ACC112 (cell line): Measurements from ENCODE around the gene RPTOR.
A peak's percentile ranks its signal among the peaks of the same experiment; 100 is the strongest.
"Not testable (repeated sequence)": the region's sequence is repeated elsewhere in the genome, so short reads cannot be mapped to it uniquely, and the experiment has no call there.

ENCODE experiments used
- H2AFZ ChIP-seq: fragments of 200-600 bp; sonication (generic); one replicate; pipeline ENCODE4 v1.6.0; 2017; ENCODE audit warnings: antibody characterized with exemption, low read length; ENCODE audit not compliant: unreplicated experiment
- H3K27ac ChIP-seq: fragments of 200-600 bp; sonication (generic); 2 replicates; pipeline ENCODE4 v1.5.1; 2014; ENCODE audit warnings: low read depth, mild to moderate bottlenecking, antibody characterized with exemption, low read length, moderate library complexity
- H3K27me3 ChIP-seq: fragments of 200-600 bp; sonication (generic); 2 replicates; pipeline ENCODE4 v1.6.1; 2014; ENCODE audit warnings: mild to moderate bottlenecking, antibody characterized with exemption, low read length, moderate library complexity, mixed read lengths; ENCODE audit not compliant: insufficient read depth
- H3K36me3 ChIP-seq: fragments of 200-600 bp; sonication (generic); 2 replicates; pipeline ENCODE4 v1.6.1; 2016; ENCODE audit warnings: mild to moderate bottlenecking, antibody characterized with exemption, low read length, moderate library complexity, mixed read lengths; ENCODE audit not compliant: insufficient read depth
- H3K4me1 ChIP-seq: fragments of 200-600 bp; sonication (generic); one replicate; pipeline ENCODE4 v1.6.1; 2016; ENCODE audit warnings: low read length, mixed read lengths; ENCODE audit not compliant: insufficient read depth, unreplicated experiment, control insufficient read depth
- H3K4me3 ChIP-seq: fragments of 200-600 bp; sonication (generic); 2 replicates; pipeline ENCODE4 v1.5.1; 2014; ENCODE audit warnings: mild to moderate bottlenecking, low read depth, low read length
- H3K79me2 ChIP-seq: fragments of 200-600 bp; sonication (generic); one replicate; pipeline ENCODE4 v1.6.0; 2016; ENCODE audit warnings: low read length; ENCODE audit not compliant: control insufficient read depth, unreplicated experiment, insufficient read depth

Gene RPTOR

DNA sequence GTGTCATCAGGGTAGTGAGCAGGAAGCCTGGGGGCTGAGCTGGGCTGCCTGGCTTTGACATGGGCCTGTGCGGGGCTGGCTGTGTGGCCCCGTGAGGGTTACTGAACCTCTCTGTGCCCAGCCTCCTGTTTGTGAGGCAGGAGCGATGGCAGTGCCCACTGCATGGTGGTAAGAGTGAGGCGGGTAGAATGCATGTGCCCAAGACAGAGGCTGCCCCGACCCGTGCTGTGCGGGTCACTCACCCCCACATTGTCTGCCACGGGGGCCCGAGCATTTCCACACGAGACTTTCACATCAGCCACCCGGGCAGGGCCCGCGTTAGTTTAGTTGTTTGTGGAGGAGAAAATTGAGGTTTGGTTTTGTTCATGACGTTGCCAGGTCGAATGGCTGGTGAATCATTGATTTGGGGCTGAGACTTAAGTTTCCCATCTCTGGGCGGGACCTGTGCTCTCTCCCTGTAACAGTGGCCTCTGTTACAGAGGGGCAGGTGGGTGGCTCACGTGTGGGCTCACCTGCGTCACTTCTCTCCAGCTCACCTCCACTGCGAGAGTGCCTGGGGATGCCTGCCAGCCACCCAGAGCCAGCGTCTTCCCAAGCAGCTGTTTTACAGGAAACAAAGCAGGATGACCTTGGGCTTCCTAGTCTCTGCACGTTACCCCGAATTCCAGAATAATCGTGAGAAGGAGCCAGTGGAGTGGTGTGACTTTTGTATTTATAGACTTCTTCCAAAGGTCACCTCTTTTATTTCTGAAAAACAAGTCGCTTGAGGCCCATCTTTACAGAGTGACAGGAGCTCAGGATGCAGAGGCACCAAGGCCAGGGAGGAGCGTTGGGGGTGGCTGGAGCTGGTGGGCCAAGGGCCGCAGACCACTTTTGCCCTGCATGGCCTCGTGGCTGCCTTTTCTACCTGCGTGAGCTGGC, 150.6 kb downstream of the RPTOR start:
- no peaks in the 10 kb centered on the region for H3K27me3 ChIP-seq
- H3K36me3 ChIP-seq, result no peaks in the 10 kb centered on the region
- no peak overlapping the region for H3K27ac ChIP-seq
- no peak overlapping the region for H2AFZ ChIP-seq
- H3K4me1 ChIP-seq, result no peaks in the 10 kb centered on the region
- H3K79me2 ChIP-seq, result peaks cover 60% of the 10 kb centered on the region
- no peak overlapping the region for H3K4me3 ChIP-seq

DNA sequence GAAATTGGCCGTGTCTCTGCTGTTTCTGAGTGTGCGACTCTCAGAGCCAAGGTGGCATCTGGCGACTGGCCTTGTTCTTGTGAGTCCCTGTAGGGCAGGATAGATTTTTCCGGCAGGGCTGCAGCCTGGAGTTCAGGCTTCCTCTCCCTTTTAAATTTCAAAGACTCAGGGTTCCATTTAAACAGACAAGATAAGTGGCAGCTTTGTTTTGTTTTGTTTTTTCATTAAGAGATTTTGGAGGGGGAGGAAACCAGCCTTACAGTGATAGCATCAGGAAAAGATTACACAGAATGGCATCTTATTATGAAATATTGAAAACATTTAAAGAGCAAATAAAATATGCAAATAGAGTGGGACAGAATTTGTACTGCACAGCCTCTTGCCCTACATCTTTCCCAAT, 151.3 kb downstream of the RPTOR start:
- Histone ChIP-seq H3K27me3 (no peaks in the 10 kb centered on the region), H3K4me3 (no peak overlapping the region), H3K79me2 (peaks cover 63% of the 10 kb centered on the region), H3K4me1 (no peaks in the 10 kb centered on the region), H3K27ac (no peak overlapping the region), H3K36me3 (no peaks in the 10 kb centered on the region), H2AFZ (no peak overlapping the region)

DNA sequence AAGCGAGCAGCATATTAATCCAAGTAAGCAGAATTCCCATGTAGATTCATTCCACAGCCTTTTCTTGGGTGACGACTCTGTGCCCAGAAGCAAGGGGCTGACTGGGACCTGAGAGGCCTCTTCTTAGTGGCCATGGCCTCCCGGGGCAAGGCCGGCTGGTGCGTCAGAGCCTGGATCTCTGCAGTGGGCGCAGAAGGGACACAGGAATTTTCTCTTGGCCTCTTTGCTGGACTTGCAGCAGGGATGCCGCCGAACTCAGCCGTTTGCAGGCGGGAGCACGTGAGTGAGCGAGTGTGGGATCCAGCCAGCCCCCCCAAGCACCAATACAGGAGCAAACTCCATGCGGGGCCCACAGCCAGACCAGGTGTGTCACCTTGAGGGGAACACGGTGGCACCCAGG, 151.8 kb downstream of the RPTOR start:
- peaks cover 65% of the 10 kb centered on the region for H3K79me2 ChIP-seq
- no peaks in the 10 kb centered on the region for H3K36me3 ChIP-seq
- no peak overlapping the region for H2AFZ ChIP-seq
- no peak overlapping the region for H3K4me3 ChIP-seq
- no peaks in the 10 kb centered on the region for H3K27me3 ChIP-seq
- no peaks in the 10 kb centered on the region for H3K4me1 ChIP-seq
- no peak overlapping the region for H3K27ac ChIP-seq

DNA sequence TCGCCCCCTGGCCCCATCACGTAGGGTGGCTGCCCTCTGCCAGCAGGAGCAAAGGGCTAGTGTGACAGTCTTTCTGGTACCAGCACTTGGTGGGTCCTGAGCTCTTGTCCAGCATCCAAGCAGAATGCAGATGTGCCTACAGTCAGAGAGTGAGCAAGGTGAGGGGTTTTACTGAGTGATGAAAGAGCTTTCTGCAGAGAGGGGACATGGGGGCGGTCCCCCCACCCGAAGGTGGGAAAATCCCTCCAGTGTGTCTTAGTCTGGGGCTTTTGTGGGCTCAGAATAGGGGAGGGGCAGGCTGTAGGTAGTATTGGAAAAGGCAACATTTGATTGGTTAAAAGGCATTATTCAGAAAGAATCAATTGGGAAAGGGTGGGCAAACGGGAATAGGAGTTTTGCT, 152.3 kb downstream of the RPTOR start:
- Histone ChIP-seq H3K27me3 (no peaks in the 10 kb centered on the region), H3K36me3 (no peaks in the 10 kb centered on the region), H3K27ac (no peak overlapping the region), H3K4me1 (no peaks in the 10 kb centered on the region), H3K4me3 (no peak overlapping the region), H2AFZ (no peak overlapping the region), H3K79me2 (peaks cover 66% of the 10 kb centered on the region)

DNA sequence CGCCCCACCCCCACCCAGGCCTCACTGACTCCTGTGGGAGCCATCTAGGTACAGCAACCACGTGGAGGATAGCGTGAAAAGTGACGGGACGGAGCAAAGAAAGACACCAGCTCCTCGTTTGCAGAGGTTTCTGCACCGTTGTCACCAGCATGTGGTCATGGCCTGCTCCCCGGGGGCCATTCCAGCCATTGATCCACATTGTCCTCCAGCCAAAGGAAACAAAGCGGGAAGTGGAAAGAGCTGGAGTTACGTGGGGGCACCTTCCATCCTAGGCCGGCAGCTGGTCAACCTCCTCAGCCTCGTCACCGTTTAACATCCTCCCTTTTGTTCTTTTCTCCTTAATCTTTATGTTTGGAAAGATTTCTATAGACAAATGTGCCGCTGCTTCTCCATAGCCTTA, 153.7 kb downstream of the RPTOR start:
- peaks cover 66% of the 10 kb centered on the region for H3K79me2 ChIP-seq
- no peak overlapping the region for H3K4me3 ChIP-seq
- no peaks in the 10 kb centered on the region for H3K36me3 ChIP-seq
- no peak overlapping the region for H2AFZ ChIP-seq
- no peaks in the 10 kb centered on the region for H3K27me3 ChIP-seq
- H3K27ac ChIP-seq, result no peak overlapping the region
- no peaks in the 10 kb centered on the region for H3K4me1 ChIP-seq

DNA sequence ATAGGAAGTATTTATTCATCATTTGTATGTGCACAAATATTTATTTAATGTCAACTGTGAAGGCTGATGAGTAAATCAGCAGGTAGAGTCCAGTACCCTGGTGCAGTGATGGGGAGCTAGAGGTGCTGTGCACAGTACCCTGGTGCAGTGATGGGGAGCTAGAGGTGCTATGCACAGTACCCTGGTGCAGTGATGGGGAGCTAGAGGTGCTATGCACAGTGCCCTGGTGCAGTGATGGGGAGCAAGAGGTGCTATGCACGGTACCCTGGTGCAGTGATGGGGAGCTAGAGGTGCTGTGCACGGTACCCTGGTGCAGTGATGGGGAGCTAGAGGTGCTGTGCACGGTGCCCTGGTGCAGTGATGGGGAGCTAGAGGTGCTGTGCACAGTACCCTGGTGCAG, 154.6 kb downstream of the RPTOR start:
- H3K79me2 ChIP-seq, result peaks cover 61% of the 10 kb centered on the region
- not testable (repeated sequence) for H3K36me3 ChIP-seq, H3K27me3 ChIP-seq, H3K4me1 ChIP-seq, H3K27ac ChIP-seq, H3K4me3 ChIP-seq, H2AFZ ChIP-seq

DNA sequence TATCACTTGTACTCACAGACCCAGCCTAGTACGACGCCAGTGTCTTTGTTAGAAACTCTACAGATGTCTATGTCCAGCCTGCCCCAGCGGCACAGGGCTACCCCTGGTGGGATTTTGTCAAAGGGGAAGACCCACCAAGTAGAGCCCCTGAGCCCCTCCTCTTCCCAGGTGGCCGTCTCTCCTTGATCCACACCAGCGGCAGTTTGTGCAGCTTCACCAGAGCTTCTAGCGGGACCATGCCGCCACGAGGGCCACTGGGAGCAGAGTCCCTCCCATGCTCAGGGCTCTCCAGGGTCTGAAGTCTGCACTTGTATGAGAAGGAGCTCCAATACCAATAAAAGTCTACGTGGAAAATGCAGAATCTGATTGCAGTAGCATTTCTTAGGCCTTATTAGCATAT, 157.1 kb downstream of the RPTOR start:
- Histone ChIP-seq H2AFZ (no peak overlapping the region), H3K4me3 (no peak overlapping the region), H3K27me3 (no peaks in the 10 kb centered on the region), H3K4me1 (peaks cover 12% of the 10 kb centered on the region), H3K79me2 (peaks cover 47% of the 10 kb centered on the region), H3K27ac (no peak overlapping the region), H3K36me3 (no peaks in the 10 kb centered on the region)

DNA sequence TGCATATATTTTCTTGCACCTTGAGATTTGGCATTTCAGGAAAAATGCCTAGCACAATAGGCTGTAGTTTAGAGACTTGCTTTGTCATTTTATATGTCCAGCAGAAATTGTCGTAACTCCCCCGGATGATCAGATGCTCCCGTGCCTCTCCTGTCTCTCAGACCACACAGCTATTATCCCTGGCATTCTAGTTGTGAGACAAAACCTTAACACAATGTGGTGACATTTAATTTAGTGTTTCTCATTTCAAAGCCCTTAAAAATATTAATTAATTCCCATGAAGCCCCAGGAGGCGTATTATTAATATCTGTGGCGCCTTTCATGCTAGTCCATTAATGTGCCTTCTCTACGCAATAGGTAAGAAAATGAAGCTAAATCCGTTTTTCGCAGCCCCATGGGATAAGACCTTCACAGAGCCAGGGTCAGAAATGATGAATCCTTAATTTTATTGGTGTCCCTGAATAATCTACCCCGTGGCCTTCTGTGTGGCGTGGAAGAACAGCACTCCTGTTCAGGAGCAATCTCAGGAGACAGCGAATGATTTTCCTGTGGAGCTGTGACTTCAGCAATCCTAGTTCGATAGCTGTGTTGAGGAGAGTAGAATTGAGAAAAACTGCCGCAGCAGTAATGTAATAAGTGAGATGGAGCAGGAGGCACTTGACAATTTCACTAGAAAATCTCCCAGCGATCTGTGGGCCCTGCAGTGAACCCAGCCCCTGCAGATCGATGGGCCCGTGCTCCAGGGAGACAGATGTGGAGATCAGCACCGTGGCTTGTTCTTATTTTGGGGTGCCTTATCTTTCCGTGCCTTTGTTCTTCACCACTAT, 157.9 kb downstream of the RPTOR start:
- Histone ChIP-seq H3K4me3 (no peak overlapping the region), H3K36me3 (no peaks in the 10 kb centered on the region), H2AFZ (no peak overlapping the region), H3K4me1 (peaks cover 12% of the 10 kb centered on the region), H3K79me2 (peaks cover 45% of the 10 kb centered on the region), H3K27ac (no peak overlapping the region), H3K27me3 (no peaks in the 10 kb centered on the region)

DNA sequence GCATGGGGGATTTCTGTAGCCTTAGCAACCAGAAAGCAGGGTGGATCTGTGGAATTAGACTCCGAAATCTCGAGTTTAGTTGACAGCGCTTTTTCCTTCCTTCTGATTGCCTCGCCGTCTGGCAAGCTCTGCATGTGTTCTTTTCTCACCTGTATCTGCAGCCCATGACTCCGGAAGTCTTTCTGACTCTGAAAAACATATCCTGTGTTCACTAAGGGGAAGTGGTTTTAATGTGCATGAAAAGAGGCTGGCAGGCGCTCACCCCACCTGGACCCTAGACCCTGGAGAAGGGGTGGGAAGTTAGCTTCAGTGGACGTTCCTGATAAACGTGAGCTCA, 158.5 kb downstream of the RPTOR start:
- H3K4me3 ChIP-seq, result no peak overlapping the region
- no peaks in the 10 kb centered on the region for H3K27me3 ChIP-seq
- peaks cover 41% of the 10 kb centered on the region for H3K79me2 ChIP-seq
- no peak overlapping the region for H3K27ac ChIP-seq
- H3K4me1 ChIP-seq, result peaks cover 12% of the 10 kb centered on the region
- H2AFZ ChIP-seq, result no peak overlapping the region
- H3K36me3 ChIP-seq, result no peaks in the 10 kb centered on the region

DNA sequence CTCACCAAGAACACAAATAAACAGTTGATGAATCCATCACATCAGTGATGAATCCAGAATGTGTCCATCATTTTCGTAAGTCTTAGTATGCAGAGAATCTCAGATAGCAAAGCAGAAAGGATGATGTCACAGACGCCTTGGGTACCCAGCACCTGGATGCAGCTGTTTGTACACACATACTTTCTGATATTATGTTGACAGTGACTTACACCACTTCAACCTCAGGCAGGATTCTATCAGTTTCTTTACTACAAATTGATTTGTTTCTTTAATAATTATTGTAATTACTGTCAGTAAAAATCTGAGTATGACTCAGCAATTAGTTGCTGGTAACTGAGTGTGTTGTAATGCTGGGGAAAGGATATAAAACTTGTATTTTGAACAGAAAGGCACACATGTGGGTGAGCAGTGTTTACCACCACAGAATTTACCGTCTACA, 159.8 kb downstream of the RPTOR start:
- Histone ChIP-seq H3K36me3 (no peaks in the 10 kb centered on the region), H2AFZ (no peak overlapping the region), H3K27me3 (no peaks in the 10 kb centered on the region), H3K4me1 (peaks cover 12% of the 10 kb centered on the region), H3K27ac (peak overlapping the region; percentile 11; the same call in 1 of the 2 replicates), H3K4me3 (no peak overlapping the region), H3K79me2 (peaks cover 30% of the 10 kb centered on the region)
